NK-92 (cell line): ENCODE measurements around the gene SPATA3.
"Not testable (repeated sequence)": the region's sequence is repeated elsewhere in the genome, so short reads cannot be mapped to it uniquely, and the experiment has no call there.

ENCODE experiments used
- DNase-seq: peaks from one replicate; lab custom pipeline; 2025; ENCODE audit not compliant: unreplicated experiment; lab: John Stamatoyannopoulos, UW

Gene SPATA3

DNA sequence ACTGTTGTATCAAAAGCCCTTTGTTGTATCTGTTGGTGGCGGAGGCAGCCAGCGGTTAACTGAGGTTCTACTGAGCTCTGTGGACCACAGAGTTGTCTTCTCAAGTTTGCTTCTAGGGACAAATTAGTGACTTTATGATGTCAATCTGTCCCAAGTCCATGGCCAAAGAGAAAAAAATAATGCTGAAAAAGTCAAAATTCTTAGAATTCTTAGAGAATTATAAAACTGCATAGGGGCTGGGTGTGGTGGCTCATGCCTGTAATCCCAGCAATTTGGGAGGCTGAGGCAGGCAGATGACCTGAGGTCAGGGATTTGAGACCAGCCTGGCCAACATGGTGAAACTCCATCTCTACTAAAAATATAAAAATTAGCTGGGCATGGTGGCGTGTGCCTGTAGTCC is 29.1 kb downstream of the SPATA3 start:
- DNase-seq = not testable (repeated sequence)

DNA sequence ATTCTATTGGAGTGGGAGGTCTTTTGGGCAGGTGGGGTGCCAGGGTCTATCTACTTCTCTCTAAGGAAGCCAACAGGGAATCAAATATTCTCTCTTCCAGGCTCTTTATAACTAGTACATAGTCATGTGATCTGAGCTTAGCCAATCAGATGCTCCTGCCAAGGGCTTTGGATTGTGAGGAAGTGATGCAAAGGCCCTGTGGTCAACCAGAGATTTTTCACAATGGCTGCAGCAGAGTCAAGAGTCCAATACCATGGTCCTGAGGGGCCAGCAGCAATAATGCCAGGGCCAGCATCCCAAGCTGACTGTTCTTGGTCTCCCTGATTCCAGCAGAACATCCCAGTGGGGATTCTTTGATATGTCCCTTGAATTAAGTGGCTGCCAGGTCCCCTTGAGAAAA is 33.0 kb downstream of the SPATA3 start:
- no peak for DNase-seq

DNA sequence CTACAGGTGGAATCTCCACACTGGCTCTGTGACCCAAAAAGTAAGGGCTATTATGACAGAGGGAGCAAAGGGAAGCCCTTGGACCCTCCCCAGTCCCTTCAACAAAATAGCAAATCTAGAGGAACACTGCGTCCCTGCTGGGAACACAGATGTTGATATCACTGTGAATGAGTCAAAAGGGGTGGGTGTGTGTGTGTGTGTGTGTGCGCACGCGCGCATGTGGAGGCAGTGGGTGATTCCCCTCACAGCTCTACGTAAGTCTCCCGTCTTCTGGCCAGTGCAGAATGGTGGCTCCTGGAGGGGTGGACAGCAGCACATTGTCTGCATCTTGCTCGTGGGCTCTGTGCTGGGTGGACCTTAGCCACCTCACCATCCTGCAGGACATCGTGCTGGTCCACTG is 33.6 kb downstream of the SPATA3 start:
- no peak for DNase-seq

DNA sequence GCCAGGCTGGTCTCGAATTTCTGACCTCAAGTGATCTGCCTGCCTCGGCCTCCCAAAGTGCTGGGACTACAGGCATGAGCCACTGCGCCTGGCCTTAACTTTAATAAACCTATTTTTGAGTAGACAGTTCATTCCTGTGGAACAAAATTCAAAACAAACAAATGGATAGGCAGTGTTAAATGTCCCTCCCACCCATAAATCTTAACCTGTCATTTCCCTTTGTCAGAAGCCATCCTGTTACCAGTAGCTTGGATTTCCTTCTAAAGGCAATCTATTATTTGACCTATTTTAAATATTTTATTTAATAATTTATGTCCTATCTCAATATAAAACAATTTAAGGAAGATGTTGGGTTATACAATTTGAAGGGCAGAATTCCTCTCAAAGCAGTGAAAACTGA is 34.8 kb downstream of the SPATA3 start:
- DNase-seq = no peak

DNA sequence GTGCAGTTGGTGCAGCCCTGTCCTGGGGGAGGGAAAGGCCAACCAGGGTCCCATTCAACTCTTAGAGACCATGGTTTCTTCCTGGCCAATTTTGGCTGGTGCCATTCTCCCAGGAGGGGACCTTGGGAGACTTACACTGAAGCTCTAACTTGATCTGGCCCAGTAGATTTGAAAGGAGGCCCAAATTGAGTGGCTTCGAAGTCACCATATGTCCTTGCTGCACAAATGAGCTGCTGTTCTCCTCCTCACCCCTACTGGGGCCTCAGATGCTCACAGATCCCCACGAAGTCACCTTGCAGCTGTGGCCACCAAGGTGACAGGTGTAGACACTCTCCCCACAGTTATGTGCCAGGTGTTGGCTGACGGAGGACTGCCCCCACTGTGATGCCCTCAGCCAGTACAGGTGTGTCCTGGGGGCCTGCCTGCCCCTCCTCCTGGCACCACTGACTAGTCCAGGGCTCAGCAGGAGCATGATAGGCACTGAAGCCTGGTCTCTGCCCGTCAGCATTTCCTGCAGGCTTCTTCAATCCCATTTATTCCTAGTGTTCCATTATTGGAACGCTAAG is 36.7 kb downstream of the SPATA3 start:
- no peak for DNase-seq

DNA sequence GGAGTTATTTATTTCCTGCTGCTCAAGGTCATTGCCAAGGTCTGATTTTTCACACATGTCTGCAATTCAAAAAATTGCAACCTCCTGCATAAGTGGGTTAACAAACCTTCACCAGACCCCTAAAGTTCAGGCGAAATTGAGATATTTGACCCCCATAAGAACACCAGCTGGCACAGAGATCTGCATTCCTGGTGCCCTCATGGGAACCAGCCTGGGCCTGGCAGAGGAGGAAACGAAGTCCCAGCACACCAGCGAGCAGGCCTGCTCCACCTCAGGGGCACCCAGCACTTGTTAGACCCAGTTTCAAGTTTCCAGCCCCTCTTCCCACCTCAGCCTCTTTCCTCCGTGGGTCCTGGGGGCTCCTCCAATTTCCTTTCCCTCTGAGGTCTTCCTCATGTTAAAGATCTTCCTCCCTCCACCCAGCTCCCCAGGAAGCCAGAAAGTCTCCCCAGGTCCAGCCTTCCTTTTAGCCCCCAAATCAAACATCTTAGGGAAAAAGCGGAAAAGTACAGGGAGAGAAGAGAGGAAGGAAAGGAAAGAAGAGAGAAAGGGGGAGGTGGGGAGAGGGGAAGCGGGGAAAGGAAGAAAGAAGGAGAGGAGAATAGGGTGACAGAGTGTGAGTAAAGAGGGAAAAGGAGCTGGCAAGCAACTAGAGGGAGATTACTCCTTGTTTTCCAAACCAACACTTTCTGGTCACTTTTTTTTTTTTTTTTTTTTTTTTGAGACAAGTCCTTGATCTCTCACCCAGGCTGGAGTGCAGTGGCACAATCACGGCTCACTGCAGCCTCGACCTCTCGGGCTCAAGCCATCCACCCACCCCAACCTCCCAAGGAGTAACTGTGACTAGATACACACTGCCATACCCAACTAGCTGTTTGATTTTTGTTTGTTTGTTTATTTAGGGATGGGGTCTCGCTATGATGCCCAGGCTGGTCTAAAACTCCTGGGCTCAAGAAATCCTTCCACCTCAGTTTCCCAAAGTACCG is 37.5 kb downstream of the SPATA3 start:
- no peak for DNase-seq

DNA sequence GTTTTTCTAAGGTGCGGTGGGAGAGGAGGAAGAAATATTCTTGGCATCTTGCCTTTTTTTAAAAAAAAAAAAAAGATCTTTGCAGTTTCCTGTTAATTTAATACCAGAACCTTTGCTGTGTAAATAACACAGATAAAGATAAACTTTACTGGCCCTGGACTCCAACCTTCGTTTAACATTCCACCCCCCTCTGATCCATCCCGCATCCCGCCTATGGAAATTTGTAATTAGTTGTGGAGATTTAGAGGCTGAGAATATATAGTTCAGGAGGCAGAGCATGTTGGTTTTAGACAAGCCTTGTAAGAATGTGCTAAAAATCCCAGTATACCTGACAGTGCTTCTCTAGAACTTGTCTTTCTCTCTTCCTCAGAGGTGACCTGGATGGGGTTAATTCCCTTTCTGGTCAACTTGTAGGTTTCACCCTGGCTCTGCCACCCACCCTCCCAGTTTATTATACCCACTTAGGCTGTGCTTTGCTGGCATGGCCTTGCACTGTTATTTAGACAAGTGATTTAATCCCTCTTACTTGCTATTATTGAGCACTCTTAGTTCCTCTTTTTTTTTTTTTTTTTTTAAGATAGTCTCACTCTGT is 38.5 kb downstream of the SPATA3 start:
- no peak for DNase-seq

DNA sequence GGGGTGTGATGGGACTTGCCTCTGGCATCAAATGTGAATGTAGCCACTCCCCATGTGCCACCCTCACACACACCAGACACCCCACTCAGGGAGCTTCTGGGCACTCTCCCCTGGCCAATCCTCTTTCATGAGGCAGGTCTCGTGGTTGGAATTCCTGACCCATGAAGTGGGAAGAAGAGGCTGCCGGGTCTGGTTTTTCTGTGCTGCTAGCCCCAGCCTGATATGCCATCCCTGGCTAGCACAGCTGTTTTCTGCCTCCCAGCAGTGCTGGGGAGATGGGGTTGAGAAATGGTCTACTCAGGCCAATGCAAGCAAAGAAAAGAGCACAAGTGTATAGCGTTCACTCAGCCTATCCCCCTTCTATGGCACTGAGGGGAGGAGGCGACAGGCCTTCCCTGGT is 40.2 kb downstream of the SPATA3 start:
- DNase-seq = no peak

DNA sequence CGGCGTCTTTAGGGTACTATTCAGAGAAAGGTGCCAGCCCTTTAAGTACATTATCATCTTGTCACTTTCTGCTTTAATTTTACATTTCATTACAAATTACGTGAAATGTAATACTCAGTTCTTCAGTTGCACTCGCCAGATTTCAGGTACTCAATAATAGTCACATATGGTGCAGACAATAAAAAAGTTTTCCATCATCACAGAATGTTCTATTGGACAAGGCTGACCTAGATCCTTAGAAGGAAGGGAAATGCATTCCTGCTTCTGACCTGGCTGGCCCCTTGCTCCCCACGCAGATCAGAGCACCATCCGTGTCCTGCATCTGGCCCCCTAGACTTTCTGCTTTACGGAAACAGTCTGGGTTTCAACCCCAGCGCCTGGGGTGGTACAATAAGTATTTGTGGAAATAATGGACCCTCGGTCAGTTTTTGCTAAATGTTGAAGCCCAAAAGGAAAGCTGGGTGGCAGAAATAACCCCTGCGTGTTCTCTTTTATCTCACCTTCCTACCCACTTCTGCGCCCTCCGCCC is 40.7 kb downstream of the SPATA3 start:
- no peak for DNase-seq

DNA sequence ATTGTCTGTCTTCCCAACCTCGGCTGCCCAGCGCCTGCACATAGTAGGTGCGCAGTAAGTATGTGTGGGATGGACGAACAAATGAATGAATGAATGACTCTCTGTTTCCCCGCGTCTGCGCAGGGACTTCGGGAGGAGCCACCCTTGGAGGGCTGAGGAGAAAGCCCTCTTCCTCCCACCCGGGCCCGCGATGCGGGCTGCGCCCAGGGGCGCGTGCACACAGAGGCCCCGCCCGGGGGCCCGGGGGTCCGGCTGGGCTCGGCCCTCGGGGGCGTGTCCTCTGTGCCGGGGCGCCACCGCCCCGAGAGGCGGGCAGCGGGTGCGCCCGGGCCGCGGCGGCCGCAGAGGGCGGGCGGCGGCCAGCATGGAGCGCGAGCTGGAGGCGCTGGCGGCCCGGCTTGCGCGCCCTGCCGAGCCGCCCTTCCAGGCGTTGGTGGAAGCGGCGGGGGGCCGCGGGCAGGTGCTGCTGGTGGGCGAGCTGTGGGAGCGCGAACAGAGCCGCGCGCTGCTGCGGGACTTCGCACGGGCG is 41.3 kb downstream of the SPATA3 start, which contains the start of gene C2orf72:
Gene C2orf72 (plus strand): TSS at position 322 of the 529 bp plus-strand sequence. CDS start 43 bp downstream, at position 365.
- DNase-seq = no peak

DNA sequence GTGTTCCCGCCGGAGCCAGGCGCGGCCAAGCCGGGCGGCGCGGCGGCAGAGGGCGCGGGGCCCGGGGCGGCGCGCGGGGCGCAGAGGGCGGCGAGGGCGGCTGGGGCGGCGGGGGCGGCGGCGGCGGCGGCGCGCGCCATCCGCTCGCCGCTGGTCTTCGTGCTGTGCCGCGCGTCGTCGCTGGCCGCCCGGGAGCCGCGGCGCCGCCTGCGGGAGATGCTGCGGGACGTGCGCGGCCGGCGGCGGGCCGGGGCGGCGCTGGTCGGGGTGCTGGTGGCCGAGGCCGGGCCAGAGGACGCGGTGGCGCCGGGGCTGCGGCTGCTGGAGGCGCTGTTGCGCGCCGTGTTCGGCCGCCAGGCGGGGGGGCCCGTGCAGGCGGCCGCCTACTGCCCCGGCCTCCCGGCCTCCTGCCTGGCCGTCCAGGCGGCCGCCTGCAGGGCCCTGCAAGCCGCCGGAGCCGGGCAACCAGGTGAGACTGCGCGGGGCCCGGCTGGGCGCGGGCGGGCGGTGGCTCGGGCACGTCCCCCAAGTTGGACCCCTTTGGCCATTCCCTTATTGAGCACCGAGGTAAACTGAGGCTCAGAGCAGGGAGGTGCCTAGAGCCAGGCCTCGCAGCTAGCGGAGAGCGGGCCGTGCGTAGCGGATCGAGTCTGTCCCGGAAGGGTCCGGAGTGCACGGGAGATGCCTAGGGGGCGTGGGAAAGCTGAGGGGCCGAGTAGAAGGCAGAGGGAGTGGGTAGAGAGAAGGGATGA is 42.0 kb downstream of the SPATA3 start:
- DNase-seq = no peak

DNA sequence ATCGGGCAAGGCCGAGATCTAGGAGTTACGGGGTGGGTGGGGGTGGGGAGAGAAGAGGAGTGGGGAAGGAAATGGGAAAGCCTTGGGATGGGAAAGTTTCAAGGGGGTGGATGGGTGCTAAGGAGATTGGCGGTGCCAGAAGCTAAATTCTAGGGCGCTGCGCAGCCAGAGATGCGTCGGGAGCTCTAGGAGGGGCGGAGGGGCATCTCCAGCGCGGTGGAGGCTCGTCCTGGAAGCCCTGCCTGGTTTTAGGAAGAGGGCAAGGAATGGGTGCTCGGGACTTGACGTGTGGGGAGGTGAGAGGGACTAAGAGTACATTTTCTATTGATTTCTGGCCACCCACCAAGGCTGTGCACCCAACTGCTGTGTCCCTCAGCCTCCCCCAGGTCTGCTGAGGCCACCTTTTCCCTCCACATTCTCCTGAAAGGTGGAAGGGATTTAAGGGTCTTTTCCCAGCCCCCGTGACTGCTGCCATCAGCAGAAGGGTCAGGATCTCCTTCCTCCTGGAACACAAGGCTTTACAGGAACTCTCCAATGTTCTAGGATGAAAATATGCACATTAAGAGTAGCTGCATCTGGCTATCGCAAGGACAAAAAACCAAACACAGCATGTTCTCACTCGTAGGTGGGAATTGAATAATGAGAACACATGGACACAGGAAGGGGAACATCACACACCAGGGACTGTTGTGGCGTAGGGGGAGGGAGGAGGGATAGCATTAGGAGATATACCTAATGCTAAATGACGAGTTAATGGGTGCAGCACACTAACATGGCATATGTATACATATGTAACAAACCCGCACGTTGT is 42.8 kb downstream of the SPATA3 start:
- DNase-seq = no peak

DNA sequence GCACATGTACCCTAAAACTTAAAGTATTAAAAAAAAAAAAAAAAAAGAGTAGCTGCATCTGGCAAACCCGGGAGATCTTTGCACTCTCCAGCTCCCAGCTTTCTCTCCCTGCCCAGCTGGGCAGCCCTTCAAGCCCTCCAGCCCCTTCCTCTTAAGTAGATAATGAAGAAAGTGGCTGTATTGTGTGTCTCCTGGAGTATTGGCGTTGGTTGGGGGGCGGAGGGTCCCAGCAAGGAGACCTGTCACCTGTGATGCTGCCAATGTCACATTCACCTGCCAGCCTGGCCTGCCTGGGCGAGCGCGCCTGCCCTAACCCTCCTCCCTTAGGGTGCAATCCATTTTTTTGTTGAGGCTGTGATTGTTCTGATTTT is 43.4 kb downstream of the SPATA3 start:
- no peak for DNase-seq

DNA sequence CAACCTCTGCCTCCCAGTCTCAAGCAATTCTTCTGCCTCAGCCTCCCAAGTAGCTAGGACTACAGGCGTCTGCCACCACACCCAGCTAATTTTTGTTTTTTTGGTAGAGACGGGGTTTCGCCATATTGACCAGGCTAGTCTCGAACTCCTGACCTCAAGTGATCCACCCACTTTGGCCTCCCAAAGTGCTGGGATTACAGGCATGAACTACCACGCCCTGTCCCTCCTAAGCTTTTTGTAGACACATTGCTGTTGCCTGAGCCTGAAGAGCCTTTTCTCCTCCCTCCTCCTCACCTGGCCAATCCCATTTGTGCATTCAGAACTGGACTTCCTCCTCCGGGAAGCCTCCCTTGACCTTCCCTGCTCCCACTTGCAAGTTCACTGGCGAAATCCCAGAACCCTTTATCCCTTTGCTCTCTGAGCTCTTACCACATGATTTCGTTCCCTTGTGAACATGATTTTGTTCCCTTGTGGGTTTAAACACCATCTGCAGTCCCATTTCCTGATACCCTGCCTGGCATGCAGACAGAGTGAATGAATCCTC is 44.0 kb downstream of the SPATA3 start:
- no peak for DNase-seq

DNA sequence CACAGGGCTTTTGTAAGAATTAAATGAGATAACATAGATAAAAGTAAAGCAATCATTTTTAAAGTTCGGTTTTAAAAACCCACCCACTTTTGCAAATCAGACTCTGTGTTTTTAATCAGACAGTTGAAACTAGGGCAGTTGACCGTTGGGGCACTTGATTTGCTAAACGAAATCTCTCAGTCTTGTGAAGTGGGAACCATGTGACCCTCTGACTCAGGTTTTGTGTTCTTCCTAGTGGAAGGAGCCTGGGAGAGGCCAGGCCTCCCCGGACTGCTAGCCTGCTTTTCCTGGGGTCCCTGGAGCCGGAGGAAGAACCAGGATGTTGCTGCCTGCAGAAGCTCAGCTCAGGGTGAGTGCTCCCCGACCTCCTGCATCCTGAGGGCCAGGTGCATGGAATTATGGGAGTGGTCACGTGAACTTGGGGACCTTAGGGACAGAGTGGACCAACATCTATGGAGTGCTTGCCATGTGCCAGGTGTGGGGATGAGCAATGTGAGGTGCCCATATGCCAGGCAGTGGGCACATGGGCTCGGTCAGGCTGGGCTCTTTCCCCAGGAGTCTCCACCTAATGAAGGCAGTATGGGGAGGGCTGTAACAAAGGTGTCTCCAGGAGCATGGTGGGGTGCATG is 45.3 kb downstream of the SPATA3 start:
- DNase-seq = no peak

DNA sequence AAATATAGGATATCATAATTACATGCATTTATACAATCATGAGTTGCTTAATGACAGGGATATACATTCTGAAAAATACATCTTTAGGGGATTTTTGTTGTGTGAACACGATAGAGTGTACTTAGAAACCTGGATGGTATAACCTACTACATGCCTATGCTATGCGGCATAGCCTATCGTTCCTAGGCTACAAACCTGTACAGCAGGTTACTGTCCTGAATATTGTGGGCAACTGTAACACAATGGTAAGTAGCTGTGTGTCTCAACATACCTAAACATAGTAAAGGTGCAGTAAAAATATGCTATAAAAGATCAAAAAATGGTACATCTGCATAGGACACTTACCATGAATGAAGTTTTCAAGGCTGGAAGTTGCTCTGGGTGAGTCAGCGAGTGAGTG is 47.9 kb downstream of the SPATA3 start:
- no peak for DNase-seq

DNA sequence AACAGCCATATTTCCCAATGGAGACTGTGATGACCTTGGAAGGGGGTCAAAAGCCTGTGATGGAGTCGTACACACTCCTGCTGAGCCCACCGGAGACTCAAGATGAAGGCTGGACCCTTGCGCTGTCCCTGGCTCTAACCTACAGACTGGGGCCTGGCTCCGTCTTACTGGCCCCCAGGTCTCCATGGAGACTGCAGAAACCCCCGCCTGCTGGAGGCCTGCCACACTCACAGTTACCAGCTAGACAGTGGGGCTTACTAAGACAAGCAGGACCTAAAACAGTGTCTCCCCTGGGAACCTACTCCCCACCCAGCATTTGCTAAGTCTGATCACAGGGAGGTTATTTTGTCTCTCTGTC is 51.0 kb downstream of the SPATA3 start:
- no peak for DNase-seq

DNA sequence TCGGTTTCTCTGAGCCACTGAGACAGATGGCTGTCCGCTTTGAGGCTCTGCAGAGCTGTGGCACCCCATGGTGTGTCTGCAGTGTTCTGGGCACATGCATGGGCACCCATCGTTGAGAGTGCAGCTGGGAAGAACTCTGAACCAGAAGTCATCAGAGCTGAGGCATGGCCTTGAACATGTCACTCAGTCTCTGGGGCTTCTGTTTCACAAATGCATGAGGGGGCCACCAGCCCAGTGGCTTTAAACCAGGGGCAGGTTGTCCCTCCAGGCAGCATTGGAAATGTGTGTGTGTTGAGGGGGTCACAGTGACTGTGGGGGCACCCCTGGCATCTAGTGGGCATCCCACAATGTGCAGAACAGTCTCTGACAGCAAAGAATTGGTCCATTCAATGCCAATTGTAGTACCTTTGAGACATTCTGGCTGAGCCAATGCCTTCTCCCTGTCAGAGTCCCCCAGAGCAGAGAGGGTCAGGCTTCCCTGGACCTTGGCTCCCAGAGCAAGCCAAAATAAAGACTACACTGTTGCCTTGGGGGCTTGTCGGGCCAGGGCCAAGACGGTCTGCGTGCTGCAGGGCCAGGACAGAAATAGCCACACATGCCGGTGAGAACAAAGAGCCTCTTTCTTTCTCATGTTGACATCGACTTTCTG is 51.5 kb downstream of the SPATA3 start:
- DNase-seq = no peak
